ENCODE measurements around the gene DLG2.

- TF ChIP-seq CTCF (IDR thresholded peaks at IDR 0.05; ENCODE audit: extremely low read depth in 1 of 2, insufficient read depth in 1 of 2, low read depth in 1 of 2, low read length in 2 of 2): no peak
- TF ChIP-seq JUN (IDR thresholded peaks at IDR 0.05; ENCODE audit: borderline replicate concordance, insufficient read depth, insufficient read length, low read depth): no peak
- TF ChIP-seq EZH2 (IDR thresholded peaks at IDR 0.05; ENCODE audit: borderline replicate concordance, low read depth, low read length, severe bottlenecking): no peak
- TF ChIP-seq POLR2AphosphoS5 (IDR thresholded peaks at IDR 0.05; ENCODE audit: insufficient read depth, low read depth, low read length): no peak
- no peak for TF ChIP-seq MAX (IDR thresholded peaks at IDR 0.05; ENCODE audit: insufficient read depth, insufficient read length)
- TF ChIP-seq POLR2A (IDR thresholded peaks at IDR 0.05; ENCODE audit: low read depth, low read length): no peak
- TF ChIP-seq GATA2 (IDR thresholded peaks at IDR 0.05; ENCODE audit: insufficient read depth, insufficient read length, low read depth, low read length): no peak
- no peak for TF ChIP-seq FOS (IDR thresholded peaks at IDR 0.05; ENCODE audit: borderline replicate concordance, insufficient read depth, low read length)
- no peak for TF ChIP-seq MYC (IDR thresholded peaks at IDR 0.05; ENCODE audit: low read depth, low read length)
Measured at GRCh38 chr11:84089072-84090057, 1537.8 kb downstream of the DLG2 start.
